ENCODE data around the gene AKT3. TPM values are rescaled to one million over a fixed set of nuclear protein-coding genes. Genes with fewer than 3 reads are reported as not detected.

The AKT3 gene
- total and polyA plus RNA-seq, 2 of the 8 experiments (the other 6 are each of a cell fraction or from before 2014, with no cell fraction given) = 6.0 to 36.4 TPM

DNA sequence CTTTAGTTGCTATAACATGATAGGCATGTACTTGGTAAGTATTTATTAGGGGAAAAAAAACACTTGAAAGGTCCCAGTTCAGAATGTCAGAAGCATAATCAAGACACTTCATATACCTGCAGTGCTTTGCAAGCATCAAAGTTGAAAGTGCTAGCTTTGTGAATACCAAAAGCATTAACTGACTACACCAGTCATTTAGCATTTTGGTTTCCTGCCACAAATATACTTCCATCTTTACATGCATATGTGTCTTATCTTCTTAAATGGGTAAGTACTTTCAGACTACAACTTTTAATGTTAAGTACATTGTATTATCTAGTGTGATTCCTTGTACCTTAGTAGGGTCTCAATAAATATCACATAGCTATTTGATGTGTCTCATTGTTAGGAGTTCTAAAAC lies 43.7 kb downstream of the AKT3 start:
- Histone ChIP-seq H3K36me3 (ENCODE audit: control insufficient read depth in 2 of 4, insufficient read depth in 4 of 4, low read length in 3 of 4) (peaks cover 0 to 6% (median 0%) of the 10 kb centered on the region in 4 experiments; a peak in 1 of 8 replicates), H3K79me2 (ENCODE audit: control insufficient read depth in 1 of 2, insufficient read depth in 2 of 2, low read length in 2 of 2) (peaks cover 0 to 3% of the 10 kb centered on the region in 2 experiments; a peak in 1 of 4 replicates), H4K8ac (ENCODE audit: extremely low read depth, insufficient read depth, low read length) (no peak overlapping the region), H3K27ac (ENCODE audit: low read depth, low read length) (no peak overlapping the region), H3K23me2 (ENCODE audit: low read depth, low read length) (no peaks in the 10 kb centered on the region; the same call in 1 of the 2 replicates), H4K20me1 (replicated peaks in 1 of 2; ENCODE audit: control insufficient read depth in 1 of 2, insufficient read depth in 2 of 2, low read length in 2 of 2) (no peaks in the 10 kb centered on the region), H3K9me3 (ENCODE audit: insufficient read depth in 2 of 2, low read depth in 1 of 2, low read length in 1 of 2) (peaks cover 12% of the 10 kb centered on the region in 2 experiments; a peak in 3 of 4 replicates), H3K4me3 (ENCODE audit: extremely low read depth in 1 of 4, insufficient read depth in 2 of 4, low read depth in 3 of 4, low read length in 4 of 4) (no peak overlapping the region), H3K9ac (replicated peaks in 1 of 4; ENCODE audit: extremely low read depth in 1 of 4, low read depth in 3 of 4, low read length in 3 of 4) (no peak overlapping the region), H3K23ac (ENCODE audit: insufficient read length) (no peak overlapping the region), H3K4me1 (replicated peaks in 1 of 4; ENCODE audit: control insufficient read depth in 3 of 4, insufficient read depth in 4 of 4, low read length in 3 of 4) (no peaks in the 10 kb centered on the region), H3K4me2 (ENCODE audit: insufficient read depth in 1 of 2, low read depth in 2 of 2, low read length in 2 of 2) (no peak overlapping the region), H3K18ac (ENCODE audit: extremely low read depth, low read length) (no peak overlapping the region), H3K27me3 (replicated peaks in 1 of 4; ENCODE audit: control insufficient read depth in 3 of 4, extremely low read depth in 1 of 4, insufficient read depth in 3 of 4, low read length in 3 of 4) (no peaks in the 10 kb centered on the region), H2BK15ac (ENCODE audit: low read length) (no peak overlapping the region), H2AK5ac (ENCODE audit: low read depth, low read length) (no peak overlapping the region), H2BK20ac (ENCODE audit: low read length) (no peak overlapping the region), H3K14ac (ENCODE audit: insufficient read length) (no peak overlapping the region), H3K4ac (replicated peaks; ENCODE audit: insufficient read length, low read depth, low read length) (no peak overlapping the region), H4K91ac (replicated peaks; ENCODE audit: insufficient read length, low read length) (no peak overlapping the region), H2AFZ (ENCODE audit: low read length) (no peak overlapping the region), H3K79me1 (ENCODE audit: low read depth, low read length) (no peaks in the 10 kb centered on the region), H4K5ac (ENCODE audit: insufficient read length, low read depth, low read length) (no peak overlapping the region), H2BK12ac (ENCODE audit: low read depth, low read length) (no peak overlapping the region), H2BK120ac (replicated peaks; ENCODE audit: low read depth, low read length) (no peak overlapping the region), H2BK5ac (ENCODE audit: low read depth, low read length) (no peak overlapping the region), H3K56ac (replicated peaks; ENCODE audit: insufficient read length, low read depth, low read length) (no peak overlapping the region)
- ChIA-PET CTCF (ENCODE audit: partially characterized antibody) (no interaction called here), POLR2A (ENCODE audit: partially characterized antibody) (no interaction called here)
- TF ChIP-seq YY1 (IDR thresholded peaks at IDR 0.05; ENCODE audit: low read depth, low read length) = no peak
- TF ChIP-seq RAD21 (IDR thresholded peaks at IDR 0.05 in 1 of 2, conservative IDR thresholded peaks at IDR 0.05 in 1 of 2; ENCODE audit: low read depth in 2 of 2, low read length in 2 of 2) = no peak
- no peak for TF ChIP-seq KDM5A (IDR thresholded peaks at IDR 0.05; ENCODE audit: low read length)
- FAIRE-seq (no peak), DNase-seq (ENCODE audit: low read depth in 1 of 2, low spot score in 2 of 2) (no peak)

All from H1 (cell line).